Keratinocyte (primary cell): Measurements from ENCODE around the gene SREBF2. TPM values are rescaled to one million over a fixed set of nuclear protein-coding genes. Genes with fewer than 3 reads are reported as not detected.

Source experiments
- DNase-seq: peaks from one replicate; pipeline ENCODE4 v3.0.0-alpha.2; 2011; ENCODE audit warnings: low read depth, missing footprints, low spot score
- FAIRE-seq: peaks from 2 replicates; lab custom pipeline; 2011; peaks lifted over from hg19 to GRCh38; lab: Jason Lieb, UNC
- H2AFZ ChIP-seq: 2 replicates; pipeline ENCODE4 v1.6.0; 2012; ENCODE audit warnings: low read length, control low read depth, inconsistent platforms; ENCODE audit not compliant: control insufficient read depth
- H3K27ac ChIP-seq: 2 replicates; pipeline ENCODE4 v1.5.1; 2011; ENCODE audit warnings: low read length; ENCODE audit not compliant: control insufficient read depth, insufficient read depth
- H3K27me3 ChIP-seq: 3 replicates; pipeline ENCODE4 v1.6.0; 2011; ENCODE audit warnings: low read length; ENCODE audit not compliant: control insufficient read depth, insufficient read depth; ENCODE audit errors: extremely low read depth
- H3K36me3 ChIP-seq, 2 experiments: 2 replicates in 1 of 2; 3 replicates in 1 of 2; pipeline ENCODE4 v1.5.1; 2011; ENCODE audit warnings: low read length in 2 of 2, mild to moderate bottlenecking in 1 of 2; ENCODE audit not compliant: control insufficient read depth in 2 of 2, insufficient read depth in 2 of 2; ENCODE audit errors: extremely low read depth in 1 of 2
- H3K4me1 ChIP-seq: 3 replicates; pipeline ENCODE4 v1.5.1; 2011; ENCODE audit warnings: low read length; ENCODE audit not compliant: control insufficient read depth, insufficient read depth; ENCODE audit errors: extremely low read depth
- H3K4me2 ChIP-seq: 3 replicates; pipeline ENCODE4 v1.6.0; 2011; ENCODE audit warnings: low read depth, low read length; ENCODE audit not compliant: control insufficient read depth, insufficient read depth; ENCODE audit errors: extremely low read depth
- H3K4me3 ChIP-seq, 3 experiments: fragments of 200-600 bp in 1 of 3; sonication (generic) in 1 of 3; 2 replicates in 2 of 3; 3 replicates in 1 of 3; pipeline ENCODE4 v1.5.1; 2011 to 2016; ENCODE audit warnings: low read length in 3 of 3, mild to moderate bottlenecking in 3 of 3, control low read depth in 2 of 3, inconsistent platforms in 1 of 3, low read depth in 1 of 3, mixed read lengths in 1 of 3, mixed run types in 1 of 3, moderate library complexity in 1 of 3; ENCODE audit not compliant: control insufficient read depth in 2 of 3, insufficient read depth in 2 of 3; ENCODE audit errors: extremely low read depth in 1 of 3
- H3K79me2 ChIP-seq: 2 replicates; pipeline ENCODE4 v1.6.0; 2012; ENCODE audit warnings: low read length; ENCODE audit not compliant: control insufficient read depth, insufficient read depth
- H3K9ac ChIP-seq: 3 replicates; pipeline ENCODE4 v1.6.0; 2011; ENCODE audit warnings: low read length; ENCODE audit not compliant: control insufficient read depth, insufficient read depth; ENCODE audit errors: extremely low read depth
- H3K9me1 ChIP-seq: 3 replicates; pipeline ENCODE4 v1.6.0; 2011; ENCODE audit warnings: low read length; ENCODE audit not compliant: control insufficient read depth, insufficient read depth; ENCODE audit errors: extremely low read depth
- H3K9me3 ChIP-seq: 2 replicates; pipeline ENCODE4 v1.5.1; 2012; ENCODE audit warnings: low read depth, low read length; ENCODE audit not compliant: control insufficient read depth
- H4K20me1 ChIP-seq: 3 replicates; pipeline ENCODE4 v1.6.0; 2011; ENCODE audit warnings: low read length; ENCODE audit not compliant: control insufficient read depth, insufficient read depth; ENCODE audit errors: extremely low read depth
- CTCF ChIP-seq, 3 experiments: IDR thresholded peaks in 1 of 3; conservative IDR thresholded peaks in 1 of 3; optimal IDR thresholded peaks in 1 of 3; 2 replicates in 2 of 3; 3 replicates in 1 of 3; pipeline versions ENCODE3 to v1.5.1; 2011; ENCODE audit warnings: low read length in 3 of 3, mild to moderate bottlenecking in 3 of 3, moderate library complexity in 2 of 3, control low read depth in 1 of 3, inconsistent platforms in 1 of 3; ENCODE audit not compliant: insufficient read depth in 2 of 3; ENCODE audit errors: extremely low read depth in 1 of 3
- EZH2 ChIP-seq: IDR thresholded peaks from one replicate; pipeline ENCODE4 v1.6.1; 2012; ENCODE audit warnings: inconsistent platforms, mild to moderate bottlenecking, low read length, moderate library complexity
- dilution Hi-C: fragments of 300-500 bp; cut with MboI; formaldehyde crosslinking; loops from one replicate; pipeline ENCODE4 v1.7.0; 2020; ENCODE audit warnings: low sequenced_read_pairs; ENCODE audit not compliant: extremely low pct_ligation_motif_present
- polyA plus RNA-seq, 5 experiments: library from polyadenylated mRNA; depleted of rRNA in 3 of 5; stranded (reverse) in 3 of 5; stranded (forward) in 1 of 5; unstranded in 1 of 5; fragments of >200 nt; gene quantifications; 1 replicate in 1 of 5; 2 replicates in 3 of 5; 3 replicates in 1 of 5; pipeline versions ENCODE4 v1.2.1 to v1.2.3, GENCODE V29; 2011 to 2012; ENCODE audit warnings: missing spikeins in 2 of 5, low read depth in 1 of 5, low replicate concordance in 1 of 5

The SREBF2 gene
- polyA plus RNA-seq, 1 donor (not counting 4 experiments of a cell fraction or from before 2014, with no cell fraction given): 57.5 TPM

DNA sequence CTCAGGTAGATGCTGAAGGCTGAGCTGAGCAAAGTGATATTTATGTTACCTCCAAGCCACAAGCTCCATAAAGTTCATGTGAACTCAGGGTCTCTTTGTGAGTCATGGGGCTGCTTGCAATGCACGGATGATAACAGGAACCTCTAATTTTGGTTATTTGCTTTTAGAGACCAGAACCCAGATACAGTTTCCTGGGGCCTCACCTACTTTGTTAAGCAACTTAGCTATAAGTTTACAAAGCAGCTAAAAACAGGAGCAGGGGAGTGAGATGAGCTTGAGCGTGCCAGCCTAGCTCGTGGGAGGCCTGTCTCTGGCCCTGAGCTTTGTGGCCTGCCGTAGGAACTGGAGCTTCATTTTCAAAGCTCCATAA, 29.2 kb downstream of the SREBF2 start:
- H3K9me1 ChIP-seq: peaks cover 3% of the 10 kb centered on the region
- no peaks in the 10 kb centered on the region for H3K9me3 ChIP-seq
- peaks cover 80% of the 10 kb centered on the region for H3K79me2 ChIP-seq
- H3K4me2 ChIP-seq: no peak overlapping the region
- TF ChIP-seq EZH2: no peak
- TF ChIP-seq CTCF (optimal IDR thresholded peaks at IDR 0.05 in 1 of 3, IDR thresholded peaks at IDR 0.05 in 1 of 3, conservative IDR thresholded peaks at IDR 0.05 in 1 of 3; ENCODE audit: extremely low read depth in 1 of 3, insufficient read depth in 2 of 3, low read length in 3 of 3): no peak
- H3K9ac ChIP-seq: no peak overlapping the region
- H3K4me3 ChIP-seq: no peak overlapping the region
- no peak overlapping the region for H2AFZ ChIP-seq
- H3K27ac ChIP-seq: no peak overlapping the region
- peaks cover 5 to 14% of the 10 kb centered on the region in 2 experiments for H3K36me3 ChIP-seq
- peaks cover 30% of the 10 kb centered on the region for H3K4me1 ChIP-seq
- no peak for DNase-seq
- dilution Hi-C loops: no loop called here
- H3K27me3 ChIP-seq: no peaks in the 10 kb centered on the region
- no peak for FAIRE-seq
- H4K20me1 ChIP-seq: peaks cover 25% of the 10 kb centered on the region

GRCh38 chr22:41862530-41863266, 29.8 kb downstream of the SREBF2 start:
- Histone ChIP-seq H3K9me3 (no peaks in the 10 kb centered on the region), H3K27ac (no peak overlapping the region), H3K27me3 (no peaks in the 10 kb centered on the region), H3K4me3 (no peak overlapping the region), H3K36me3 (peaks cover 6 to 14% of the 10 kb centered on the region in 2 experiments), H3K9ac (no peak overlapping the region), H3K4me1 (peaks cover 24% of the 10 kb centered on the region), H3K79me2 (peaks cover 77% of the 10 kb centered on the region), H3K9me1 (no peaks in the 10 kb centered on the region), H4K20me1 (peaks cover 25% of the 10 kb centered on the region), H3K4me2 (no peak overlapping the region), H2AFZ (no peak overlapping the region)
- DNase-seq: no peak
- TF ChIP-seq EZH2 (no peak), CTCF (optimal IDR thresholded peaks at IDR 0.05 in 1 of 3, IDR thresholded peaks at IDR 0.05 in 1 of 3, conservative IDR thresholded peaks at IDR 0.05 in 1 of 3; ENCODE audit: extremely low read depth in 1 of 3, insufficient read depth in 2 of 3, low read length in 3 of 3) (no peak)
- no peak for FAIRE-seq
- dilution Hi-C loops: no loop called here
